GM10847 (cell line): ENCODE measurements around the gene DPP6.

ENCODE experiments used
- POLR2A ChIP-seq: IDR thresholded peaks from 2 replicates; pipeline ENCODE4 v1.6.1; 2011; ENCODE audit not compliant: insufficient read length; ENCODE audit errors: extremely low read depth

Gene DPP6

DNA sequence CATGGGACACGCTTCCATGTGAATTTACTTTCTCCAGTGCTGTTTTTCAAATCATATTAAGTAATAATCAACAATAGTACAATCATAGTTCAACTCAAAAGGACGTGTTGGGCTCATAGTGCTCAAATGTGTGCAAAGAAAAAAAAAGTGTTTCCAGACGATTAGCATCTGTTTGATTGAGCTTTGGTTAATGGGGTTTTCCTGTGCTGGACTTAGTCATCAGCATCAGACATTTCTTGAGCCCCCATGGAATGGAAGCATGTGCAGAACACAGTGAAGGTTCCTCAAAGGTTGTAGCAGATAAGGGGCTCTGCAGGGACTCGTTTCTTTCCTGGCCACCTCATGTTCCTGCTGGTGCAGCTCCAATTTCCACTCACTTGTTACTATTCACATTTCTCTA, 716.8 kb downstream of the DPP6 start:
- TF ChIP-seq POLR2A: no peak

DNA sequence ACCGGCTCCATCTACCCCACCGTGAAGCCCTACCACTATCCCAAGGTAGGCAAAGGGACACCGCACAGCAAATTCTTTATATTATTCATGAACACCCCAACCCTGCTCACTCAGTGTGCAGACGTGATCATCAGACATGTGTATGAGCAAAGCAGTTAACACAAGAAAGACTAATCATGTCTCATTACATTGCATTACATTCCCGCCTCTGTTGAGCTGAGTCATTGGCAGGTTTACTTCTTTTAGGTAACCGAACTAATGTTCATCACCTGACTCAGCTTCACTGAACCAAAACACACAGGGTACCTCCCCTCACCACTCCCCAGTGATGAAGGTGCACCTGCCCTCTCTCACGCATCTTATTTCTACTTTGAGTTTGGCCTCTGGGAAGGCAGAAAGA, 717.3 kb downstream of the DPP6 start:
- TF ChIP-seq POLR2A: no peak

DNA sequence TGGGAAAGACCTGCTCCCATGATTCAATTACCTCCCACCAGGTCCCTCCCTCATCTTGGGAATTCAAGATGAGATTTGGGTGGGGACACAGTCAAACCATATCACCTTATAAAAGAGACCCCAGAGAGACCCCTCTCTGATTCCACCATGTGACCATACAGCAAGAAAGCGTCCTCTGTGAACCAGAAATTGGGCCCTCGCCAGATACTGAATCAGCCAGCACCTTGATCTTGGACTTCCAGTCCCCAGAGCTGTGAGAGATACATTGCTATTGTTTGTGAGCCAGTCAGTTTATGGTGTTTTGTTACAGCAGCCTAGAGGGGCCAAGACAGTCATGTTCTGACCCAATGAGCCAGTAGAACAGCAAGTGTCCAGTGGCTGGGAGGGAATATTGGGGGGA, 718.2 kb downstream of the DPP6 start:
- no peak for TF ChIP-seq POLR2A

DNA sequence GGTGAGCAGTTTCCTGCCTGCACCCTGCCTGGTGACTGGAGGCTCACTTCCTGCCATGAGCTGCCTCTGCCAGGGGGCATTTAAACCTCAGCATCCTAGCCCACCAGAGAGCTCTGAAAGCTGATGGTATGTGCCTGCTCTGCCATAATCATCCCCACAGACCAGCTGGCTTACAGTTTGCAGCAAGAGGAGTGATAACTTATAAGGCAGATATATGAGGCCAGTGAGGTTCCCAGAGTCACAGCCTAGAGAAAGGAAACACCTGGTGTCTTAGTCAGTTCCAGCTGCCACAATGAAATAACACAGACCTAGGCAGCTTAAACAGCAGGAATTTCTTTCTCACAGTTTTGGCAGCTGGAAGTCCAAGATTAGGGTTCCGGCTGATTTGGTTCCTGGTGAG, 718.8 kb downstream of the DPP6 start:
- no peak for TF ChIP-seq POLR2A

DNA sequence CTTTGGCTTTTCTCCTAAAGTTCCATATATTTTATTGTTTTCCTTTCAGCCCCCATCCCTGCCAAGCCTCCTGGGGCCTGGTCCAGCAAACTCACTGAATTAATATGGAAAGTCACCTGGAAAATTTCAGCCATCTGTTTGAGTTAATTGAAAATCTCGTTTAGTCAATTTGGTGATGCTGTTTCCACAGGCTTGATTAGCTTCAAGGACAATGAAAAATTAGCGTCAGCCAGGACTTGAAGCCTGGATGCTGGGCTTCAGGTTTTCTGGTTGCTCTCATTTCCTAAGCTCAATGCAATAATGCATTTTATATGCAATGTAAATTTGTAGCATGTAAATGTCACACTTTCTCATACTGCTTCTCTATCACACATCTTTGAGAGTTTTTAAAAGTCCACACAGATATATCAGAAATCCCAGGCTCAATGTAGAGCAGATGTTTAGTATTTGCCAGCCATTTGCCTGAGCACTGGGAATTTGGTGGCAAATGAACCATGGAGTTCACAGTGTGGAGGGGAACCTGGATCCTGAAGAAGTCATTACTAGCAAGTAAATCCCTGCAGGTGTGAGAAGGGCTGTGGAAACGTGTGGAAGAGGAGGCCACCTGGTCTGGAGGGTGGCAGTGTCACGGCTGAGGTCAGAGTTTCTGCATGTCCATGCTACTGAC, 722.2 kb downstream of the DPP6 start:
- TF ChIP-seq POLR2A: no peak

DNA sequence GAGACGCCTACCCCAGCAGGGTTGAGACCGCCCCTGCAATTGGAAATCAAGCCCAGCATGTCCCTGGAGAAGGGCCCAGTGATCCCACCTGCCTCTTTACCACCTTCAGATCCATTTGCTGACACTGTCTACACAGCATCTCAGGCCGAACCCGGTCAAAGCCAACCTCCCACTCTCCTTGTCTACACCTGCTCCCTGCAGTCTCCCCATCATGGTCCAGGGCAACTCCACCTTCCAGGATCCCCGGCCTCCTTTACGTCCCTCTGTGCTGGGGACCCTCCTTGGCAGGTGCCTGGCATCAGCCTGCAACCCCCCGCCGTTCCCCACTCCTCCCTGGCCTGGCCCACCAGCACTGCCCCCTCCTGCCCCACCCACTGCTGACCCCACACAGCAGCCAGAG, 723.5 kb downstream of the DPP6 start:
- TF ChIP-seq POLR2A: no peak

DNA sequence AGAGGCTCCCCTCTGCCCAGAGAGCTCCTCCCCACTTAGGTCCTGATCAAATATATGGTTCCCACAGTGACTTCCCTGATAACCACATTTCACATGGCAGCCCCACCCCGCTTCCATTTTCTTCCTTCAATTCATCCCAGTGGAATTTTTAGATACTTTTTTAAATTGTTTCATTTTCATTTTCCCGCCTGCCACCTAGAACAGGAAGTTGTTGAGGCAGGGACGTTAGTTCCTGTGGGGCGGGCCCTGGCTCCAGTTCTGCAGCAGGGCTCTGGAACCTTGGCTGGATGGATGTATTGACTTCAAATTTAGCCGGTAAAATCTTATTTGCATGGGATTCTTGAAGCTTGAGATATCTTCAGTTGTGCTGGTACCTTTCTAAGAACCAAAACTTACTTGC, 724.2 kb downstream of the DPP6 start:
- no peak for TF ChIP-seq POLR2A

DNA sequence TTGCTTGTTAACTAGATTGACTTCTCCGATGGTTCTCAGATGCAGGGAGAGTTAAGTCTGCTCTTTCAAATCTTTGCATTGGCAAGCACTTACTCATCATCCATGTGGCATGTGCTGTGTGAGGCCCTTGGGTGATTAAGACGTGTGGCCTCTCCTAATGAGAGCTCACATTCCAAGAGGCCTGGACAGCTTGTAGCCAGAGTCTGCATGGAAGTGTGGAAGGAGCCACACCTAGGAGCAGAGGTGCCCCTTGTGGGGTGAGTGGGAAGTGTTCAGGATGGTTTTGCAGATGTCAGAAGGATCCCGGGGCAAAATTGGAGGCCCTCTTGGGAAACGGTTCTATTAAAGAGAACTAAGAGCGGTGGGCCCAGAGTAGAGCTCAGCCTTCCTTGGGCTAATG, 724.8 kb downstream of the DPP6 start:
- TF ChIP-seq POLR2A: no peak

DNA sequence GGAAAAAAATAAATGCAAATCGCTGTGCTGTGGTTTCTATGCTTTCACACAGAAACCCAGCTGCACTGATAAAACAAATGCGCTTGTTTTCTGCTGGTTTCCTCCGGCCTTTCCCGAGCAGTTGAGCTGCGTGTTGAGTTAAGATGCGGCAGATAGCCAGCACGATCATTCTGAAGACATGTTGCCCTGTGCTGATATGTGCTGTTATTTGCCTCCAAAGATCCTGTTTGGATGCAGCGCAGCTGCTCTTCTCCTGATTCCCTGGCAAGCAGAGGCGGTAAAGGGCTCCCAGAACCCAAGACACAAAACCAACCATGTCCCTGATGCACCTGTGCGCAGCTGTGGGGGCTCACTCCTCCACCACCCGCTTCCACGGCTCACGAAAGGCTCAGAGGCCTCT, 725.3 kb downstream of the DPP6 start:
- TF ChIP-seq POLR2A: no peak

DNA sequence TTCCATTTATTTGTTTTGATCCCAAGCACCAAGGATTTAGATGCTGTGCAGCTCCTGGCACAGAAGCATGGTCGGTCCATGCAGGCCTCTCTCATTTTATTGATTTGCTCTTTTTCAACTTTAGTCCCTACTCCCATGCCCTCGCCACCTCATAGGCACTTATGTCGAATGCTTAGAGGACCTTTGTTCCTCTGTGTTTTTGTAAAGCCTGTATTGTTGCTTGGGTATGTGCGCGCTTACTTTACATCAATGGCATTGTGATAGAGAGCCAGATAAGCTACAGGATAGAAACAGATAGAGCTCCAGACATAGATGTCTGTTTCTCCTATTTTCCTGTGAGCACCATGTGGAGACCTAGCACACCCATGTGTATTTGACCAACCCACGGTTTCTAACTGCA, 725.7 kb downstream of the DPP6 start:
- no peak for TF ChIP-seq POLR2A

DNA sequence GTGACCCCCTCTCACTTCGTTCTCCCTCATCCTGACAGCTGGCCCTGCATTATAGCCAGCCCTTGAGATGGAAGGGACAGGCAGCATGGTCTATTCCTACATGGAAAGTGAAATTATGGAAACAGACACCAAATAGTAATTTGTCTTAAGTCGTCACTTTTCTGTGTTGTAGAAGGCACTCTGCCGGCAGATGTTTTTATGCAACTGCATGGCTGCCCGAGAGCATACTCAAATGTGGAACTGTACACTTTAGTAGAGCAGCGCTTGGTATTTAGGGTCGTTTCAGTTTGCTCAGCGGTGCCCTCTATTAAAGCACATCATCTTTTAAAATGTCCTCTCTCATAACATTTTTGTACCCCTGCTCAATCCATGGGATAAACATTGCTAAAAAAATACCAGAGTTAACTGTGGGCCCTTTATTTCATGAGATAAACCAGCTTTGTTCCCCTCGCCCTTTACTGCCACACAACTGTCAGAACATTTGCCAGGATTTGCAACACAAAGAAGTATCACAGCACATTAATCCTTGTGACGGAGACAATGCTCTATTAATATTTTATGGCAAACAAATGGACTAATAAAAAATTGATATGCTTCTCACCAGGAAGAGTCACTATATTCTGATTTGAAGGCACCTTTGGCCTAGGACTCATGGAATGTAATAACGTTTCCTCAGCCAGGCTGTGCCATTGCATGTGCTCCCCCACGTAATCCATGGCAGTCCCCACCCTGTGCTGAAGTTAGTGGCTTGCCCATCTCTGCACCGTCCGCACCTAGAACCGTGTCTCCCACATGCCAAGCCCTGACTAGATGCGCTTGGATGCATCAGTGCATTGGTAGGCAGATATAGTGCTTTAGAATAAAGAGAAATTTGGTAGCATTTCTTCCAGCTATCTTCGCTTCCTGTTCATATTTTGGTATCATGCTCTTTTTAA, 729.4 kb downstream of the DPP6 start:
- no peak for TF ChIP-seq POLR2A

DNA sequence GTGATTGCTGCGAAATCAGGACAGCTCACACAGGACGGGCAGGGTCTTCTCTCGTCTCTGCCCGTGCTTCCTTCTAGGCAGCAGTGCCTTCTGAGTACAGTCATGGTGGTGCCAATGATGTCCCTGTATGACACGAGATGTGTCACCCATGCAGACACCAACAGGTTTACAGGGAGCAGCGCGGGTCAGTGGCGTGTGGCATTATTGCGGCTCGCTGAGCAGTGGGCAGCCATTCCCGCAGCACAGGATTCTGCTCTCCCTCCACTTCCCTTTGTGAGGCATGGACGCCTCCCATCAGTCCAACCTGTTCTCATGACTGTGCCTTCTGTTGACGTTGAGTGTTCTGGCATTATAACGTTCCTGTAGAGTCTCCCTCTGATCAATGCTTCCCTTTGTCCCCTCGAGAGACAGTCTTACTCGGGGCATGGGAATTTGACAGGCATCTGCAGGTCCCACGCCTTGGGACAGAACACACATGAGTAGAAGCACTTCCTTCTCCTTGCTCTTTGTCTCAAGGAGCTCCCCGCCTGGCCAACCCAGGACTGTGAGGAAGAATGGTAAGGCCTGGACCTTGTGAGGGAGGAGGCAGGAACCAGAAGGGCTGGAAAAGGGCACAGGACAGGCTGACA, 731.2 kb downstream of the DPP6 start:
- TF ChIP-seq POLR2A: no peak

DNA sequence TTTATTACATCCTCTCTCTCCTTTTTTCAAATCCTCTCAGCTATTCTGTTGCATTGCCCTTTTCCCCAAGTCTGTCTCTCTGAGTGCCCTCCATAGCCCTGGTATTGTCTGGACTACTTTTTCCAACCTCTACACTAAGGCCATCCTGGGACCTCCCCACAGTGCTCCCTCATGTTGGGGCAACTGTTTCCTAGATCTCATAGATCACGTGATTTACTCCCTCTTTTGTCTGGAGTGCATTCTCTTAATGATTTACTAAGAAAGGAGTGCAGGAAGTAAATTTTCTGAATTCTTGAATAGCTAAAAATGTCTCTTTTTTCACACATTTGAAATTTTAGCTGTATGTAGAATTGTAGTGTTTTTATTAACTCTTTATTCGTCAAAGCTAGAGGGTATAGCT, 733.7 kb downstream of the DPP6 start:
- no peak for TF ChIP-seq POLR2A

DNA sequence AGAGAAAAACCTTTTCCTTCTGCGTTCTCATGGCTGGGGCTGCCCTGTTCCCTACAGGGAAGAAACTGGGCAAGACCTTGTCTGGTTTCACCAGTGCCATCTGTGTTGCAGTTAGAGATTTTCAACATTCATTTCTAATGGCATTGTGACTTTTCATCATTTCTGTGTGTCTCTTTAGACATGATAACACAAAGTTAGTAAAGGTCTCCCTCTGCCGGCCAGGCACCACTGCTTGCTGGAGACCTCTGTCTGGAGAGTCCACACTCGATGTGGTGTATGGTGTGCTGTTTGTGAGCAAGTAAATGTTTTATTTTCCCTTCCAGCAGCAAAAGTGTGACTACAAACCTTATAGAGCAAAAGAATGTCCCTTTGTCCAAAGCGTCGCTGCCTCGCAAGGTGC, 737.2 kb downstream of the DPP6 start:
- no peak for TF ChIP-seq POLR2A

DNA sequence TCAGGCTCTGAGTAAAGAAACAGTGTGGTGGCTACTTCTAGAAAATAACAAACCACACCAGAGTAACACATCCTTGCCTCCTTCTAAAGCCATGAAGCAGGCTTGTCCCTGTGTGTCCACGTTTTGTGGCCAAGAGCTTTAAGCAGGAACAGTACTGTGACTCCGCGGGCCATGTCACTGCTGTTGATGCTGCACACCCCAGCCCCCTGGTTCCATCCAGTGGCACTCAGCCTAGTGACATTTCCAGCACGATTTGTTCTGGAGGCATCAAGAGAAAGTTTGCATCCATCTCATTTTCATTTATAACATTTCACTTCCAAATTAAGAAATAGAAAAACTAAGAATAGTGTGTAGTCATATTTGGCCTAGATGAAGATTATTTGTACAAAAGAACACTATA, 739.4 kb downstream of the DPP6 start:
- TF ChIP-seq POLR2A: no peak

DNA sequence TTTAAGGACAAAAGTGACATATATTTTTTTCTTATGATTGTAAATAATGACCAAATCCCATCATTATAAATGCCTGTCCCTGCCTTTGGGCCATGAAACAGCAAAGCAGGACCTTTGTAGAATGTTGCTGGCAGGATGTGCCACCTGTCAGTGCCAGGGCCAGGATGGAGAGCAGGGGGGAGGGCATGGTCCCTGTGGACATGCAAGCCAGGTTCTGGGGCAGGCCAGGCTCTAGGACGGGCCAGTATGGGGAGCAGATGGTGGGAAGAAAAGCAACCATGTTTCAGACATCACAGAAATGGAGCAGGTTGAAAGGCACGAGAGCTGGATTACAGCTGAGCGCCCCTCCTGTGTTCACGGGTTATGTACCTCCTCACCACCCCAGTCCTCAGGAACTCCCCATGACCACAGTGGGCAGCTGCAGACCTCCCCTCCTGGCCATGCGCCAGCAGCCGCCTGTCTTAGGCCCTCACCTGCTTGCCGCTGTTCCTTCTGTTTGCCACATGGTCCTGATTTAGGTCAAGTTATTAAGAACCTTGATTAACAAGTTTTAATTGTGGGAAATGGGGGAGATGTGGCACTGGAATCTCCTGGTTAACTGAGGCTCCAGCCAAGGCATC, 740.3 kb downstream of the DPP6 start:
- TF ChIP-seq POLR2A: no peak

DNA sequence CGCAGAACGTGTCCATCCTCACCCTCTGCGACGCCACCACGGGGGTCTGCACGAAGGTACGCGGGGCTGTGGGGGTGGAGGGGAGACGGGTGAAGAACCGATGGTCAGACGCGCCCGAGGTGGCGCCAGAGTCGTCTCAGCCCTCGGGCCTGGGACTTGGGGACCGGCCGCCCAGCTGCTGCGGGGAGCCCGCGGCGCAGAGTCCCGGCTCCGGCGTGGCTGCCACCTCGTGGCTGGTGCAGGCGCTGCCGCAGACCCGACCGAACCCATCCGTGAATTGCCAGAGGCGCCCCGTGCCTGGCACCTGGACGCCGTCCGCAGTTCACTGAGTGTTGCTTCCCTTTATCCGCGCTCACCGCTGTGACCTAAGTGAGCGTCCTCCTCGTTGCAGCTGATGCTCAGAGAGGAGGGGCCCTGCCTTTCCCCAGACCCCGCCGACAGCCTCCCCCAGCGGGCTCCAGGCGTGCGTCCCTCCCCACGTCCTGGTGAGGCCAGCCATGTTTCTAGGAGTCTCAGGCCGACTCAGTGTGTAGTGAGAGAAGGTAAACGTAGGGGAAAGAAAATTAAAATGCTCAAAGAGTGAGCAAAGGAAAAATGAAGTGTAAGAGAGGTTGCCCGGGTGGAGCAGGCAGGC, 742.1 kb downstream of the DPP6 start:
- no peak for TF ChIP-seq POLR2A
